B cell (primary cell): ENCODE results near the gene SERGEF.

Source experiments
- EZH2 ChIP-seq: IDR thresholded peaks from 2 replicates; pipeline ENCODE4 v1.6.1; 2012; ENCODE audit warnings: borderline replicate concordance, low read depth, mild to moderate bottlenecking, moderate library complexity, low read length; ENCODE audit not compliant: insufficient read depth, poor library complexity, severe bottlenecking
- TF ChIP-seq, protein P1 (sequence below): fragments of 200-600 bp; IDR thresholded peaks from one replicate; pipeline ENCODE4 v1.8.0; 2022; ENCODE audit warnings: antibody characterized with exemption, mild to moderate bottlenecking

DNA sequence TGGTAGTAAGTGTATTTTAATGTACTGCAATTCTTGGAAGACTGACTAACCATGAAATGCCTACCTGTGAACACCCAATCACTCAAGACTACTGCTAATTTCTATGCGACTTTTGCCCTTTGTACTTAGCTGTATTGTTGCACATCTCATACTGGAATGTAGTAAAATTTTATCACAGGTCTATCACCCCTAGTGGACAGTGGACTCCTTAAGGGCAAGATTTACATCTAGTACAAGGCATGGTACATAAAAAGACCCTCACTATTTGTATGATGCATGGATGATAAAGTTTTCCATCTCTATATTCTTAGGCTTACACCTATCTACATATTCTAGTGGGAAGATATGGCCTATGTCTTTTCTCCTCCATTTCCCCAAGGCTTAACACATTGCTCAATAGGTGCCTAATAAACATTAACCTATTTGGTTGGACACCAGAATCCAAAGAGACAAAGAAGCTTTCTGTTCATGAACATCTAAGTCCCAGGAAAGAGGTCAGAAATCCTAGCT is 26.1 kb downstream of the SERGEF start:
- TF ChIP-seq, protein P1, sequence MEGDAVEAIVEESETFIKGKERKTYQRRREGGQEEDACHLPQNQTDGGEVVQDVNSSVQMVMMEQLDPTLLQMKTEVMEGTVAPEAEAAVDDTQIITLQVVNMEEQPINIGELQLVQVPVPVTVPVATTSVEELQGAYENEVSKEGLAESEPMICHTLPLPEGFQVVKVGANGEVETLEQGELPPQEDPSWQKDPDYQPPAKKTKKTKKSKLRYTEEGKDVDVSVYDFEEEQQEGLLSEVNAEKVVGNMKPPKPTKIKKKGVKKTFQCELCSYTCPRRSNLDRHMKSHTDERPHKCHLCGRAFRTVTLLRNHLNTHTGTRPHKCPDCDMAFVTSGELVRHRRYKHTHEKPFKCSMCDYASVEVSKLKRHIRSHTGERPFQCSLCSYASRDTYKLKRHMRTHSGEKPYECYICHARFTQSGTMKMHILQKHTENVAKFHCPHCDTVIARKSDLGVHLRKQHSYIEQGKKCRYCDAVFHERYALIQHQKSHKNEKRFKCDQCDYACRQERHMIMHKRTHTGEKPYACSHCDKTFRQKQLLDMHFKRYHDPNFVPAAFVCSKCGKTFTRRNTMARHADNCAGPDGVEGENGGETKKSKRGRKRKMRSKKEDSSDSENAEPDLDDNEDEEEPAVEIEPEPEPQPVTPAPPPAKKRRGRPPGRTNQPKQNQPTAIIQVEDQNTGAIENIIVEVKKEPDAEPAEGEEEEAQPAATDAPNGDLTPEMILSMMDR, result no peak
- TF ChIP-seq EZH2, result no peak
